K562 (cell line): ENCODE measurements around the gene GATAD1. TPM values are rescaled to one million over a fixed set of nuclear protein-coding genes. Genes with fewer than 3 reads are reported as not detected.

Source experiments
- ATAC-seq: fragments of 200-7000 bp; cut with Tn5 transposase; 3 replicates; pipeline ENCODE4 v1.9.1; 2020; ENCODE audit warnings: moderate library complexity
- BruUV-seq: library from RNA; stranded (reverse); fragments of 400-500 nt; replicated peaks from 2 replicates; lab custom pipeline; 2021; lab: Mats Ljungman, UMichigan
- CTCF ChIA-PET: fragments of 300-600 bp; formaldehyde crosslinking; extraction: SDS; loops from one replicate; lab custom pipeline; 2021; ENCODE audit warnings: low intra/inter-chr PET ratio; lab: Yijun Ruan, JAX
- POLR2A ChIA-PET: fragments of 300-600, 350-650 bp; sonication (Branson Sonifier 250); formaldehyde crosslinking; extraction: SDS; loops from one replicate; lab custom pipeline; 2021; ENCODE audit warnings: antibody characterized with exemption, inconsistent platforms; lab: Yijun Ruan, JAX
- DNase-seq, 4 experiments: peaks; one replicate each; pipeline versions ENCODE4 v3.0.0 to v3.0.0-alpha.2; 2011 to 2018; ENCODE audit warnings: low spot score in 3 of 4, mixed read lengths in 3 of 4; ENCODE audit errors: extremely low read depth in 1 of 4
- FAIRE-seq: peaks from 2 replicates; lab custom pipeline; 2011; peaks lifted over from hg19 to GRCh38; lab: Jason Lieb, UNC
- H2AFZ ChIP-seq: 2 replicates; pipeline ENCODE4 v1.6.0; 2011; ENCODE audit warnings: low read depth, low read length, control low read depth, inconsistent platforms
- H3K27ac ChIP-seq: fragments of 200-600 bp; 3 replicates; pipeline ENCODE4 v1.8.0; 2011; ENCODE audit warnings: low read depth, mild to moderate bottlenecking, control low read depth, inconsistent platforms, low read length, moderate library complexity, mixed read lengths; ENCODE audit errors: extremely low read depth
- H3K27me3 ChIP-seq, 2 experiments: fragments of 300-600 bp in 1 of 2; 2 replicates in 1 of 2; 3 replicates in 1 of 2; pipeline versions ENCODE4 v1.6.0 to v1.8.0; 2011; ENCODE audit warnings: inconsistent platforms in 2 of 2, low read length in 2 of 2, mild to moderate bottlenecking in 1 of 2, mixed read lengths in 1 of 2, moderate library complexity in 1 of 2; ENCODE audit not compliant: control insufficient read depth in 2 of 2, insufficient read depth in 2 of 2
- H3K36me3 ChIP-seq: fragments of 300-600 bp; 3 replicates; pipeline ENCODE4 v1.8.0; 2011; ENCODE audit warnings: mild to moderate bottlenecking, low read length, inconsistent platforms; ENCODE audit not compliant: control insufficient read depth, insufficient read depth
- H3K4me1 ChIP-seq, 2 experiments: fragments of 200-600 bp in 1 of 2; replicated peaks in 1 of 2; 2 replicates in 1 of 2; 3 replicates in 1 of 2; pipeline versions ENCODE4 v1.5.1 to v1.8.0; 2011; ENCODE audit warnings: inconsistent platforms in 2 of 2, low read length in 2 of 2, mild to moderate bottlenecking in 1 of 2, mixed read lengths in 1 of 2, moderate library complexity in 1 of 2; ENCODE audit not compliant: control insufficient read depth in 2 of 2, insufficient read depth in 2 of 2
- H3K4me2 ChIP-seq: 2 replicates; pipeline ENCODE4 v1.6.1; 2011; ENCODE audit warnings: low read length, control low read depth, inconsistent platforms, mixed read lengths; ENCODE audit not compliant: insufficient read depth
- H3K4me3 ChIP-seq: fragments of 200-600 bp; sonication (generic), shearing (Covaris generic); 2 replicates; pipeline ENCODE4 v1.5.1; 2016; ENCODE audit warnings: control low read depth, inconsistent platforms
- H3K79me2 ChIP-seq: fragments of 200-600 bp; 3 replicates; pipeline ENCODE4 v1.8.0; 2011; ENCODE audit warnings: low read length, inconsistent platforms; ENCODE audit not compliant: control insufficient read depth, insufficient read depth
- H3K9ac ChIP-seq, 2 experiments: 2 replicates each; pipeline versions ENCODE4 v1.6.0 to v1.6.1; 2011; ENCODE audit warnings: low read depth in 2 of 2, low read length in 2 of 2, control low read depth in 1 of 2, inconsistent platforms in 1 of 2, mild to moderate bottlenecking in 1 of 2, mixed read lengths in 1 of 2; ENCODE audit not compliant: insufficient read depth in 1 of 2
- H3K9me1 ChIP-seq: one replicate; pipeline ENCODE4 v1.6.0; 2011; ENCODE audit warnings: inconsistent platforms, mild to moderate bottlenecking, low read length, moderate library complexity; ENCODE audit not compliant: control insufficient read depth, insufficient read depth
- H3K9me3 ChIP-seq: replicated peaks from 2 replicates; pipeline ENCODE4 v1.5.1; 2011; ENCODE audit warnings: low read depth, low read length, inconsistent platforms; ENCODE audit not compliant: control insufficient read depth, insufficient read depth
- H4K20me1 ChIP-seq: replicated peaks from 2 replicates; pipeline ENCODE4 v1.6.1; 2011; ENCODE audit warnings: low read length, inconsistent platforms, mixed read lengths; ENCODE audit not compliant: control insufficient read depth, insufficient read depth
- C11orf30 ChIP-seq: fragments of 450-650 bp; IDR thresholded peaks from 2 replicates; pipeline ENCODE4 v1.6.1; 2016; ENCODE audit warnings: low read depth, mild to moderate bottlenecking
- CREB1 ChIP-seq, 2 experiments: sonication (generic) in 1 of 2; formaldehyde crosslinking in 1 of 2; IDR thresholded peaks; 2 replicates each; pipeline versions ENCODE4 v1.6.1 to v1.8.0; 2012 to 2022; ENCODE audit warnings: inconsistent platforms in 1 of 2, mild to moderate bottlenecking in 1 of 2, missing genetic modification reagents in 1 of 2, moderate library complexity in 1 of 2
- MAFF ChIP-seq: IDR thresholded peaks from 2 replicates; pipeline ENCODE4 v1.6.1; 2012; ENCODE audit warnings: low read length, improper control_type of control experiment
- MAFG ChIP-seq: fragments of 450-650 bp; conservative IDR thresholded peaks from 2 replicates; pipeline ENCODE4 v1.6.1; 2016; ENCODE audit warnings: missing genetic modification characterization, missing compliant biosample characterization
- MAFK ChIP-seq: IDR thresholded peaks from 2 replicates; pipeline ENCODE4 v1.6.1; 2011; ENCODE audit warnings: low read length, improper control_type of control experiment
- NR1H2 ChIP-seq: sonication (generic); formaldehyde crosslinking; IDR thresholded peaks from 2 replicates; pipeline ENCODE4 v1.4.0; 2020; ENCODE audit warnings: mild to moderate bottlenecking, missing genetic modification reagents
- POLR2H ChIP-seq: IDR thresholded peaks from 2 replicates; pipeline ENCODE4 v1.6.1; 2016; ENCODE audit warnings: missing genetic modification characterization, low read depth, mild to moderate bottlenecking, control low read depth, missing compliant biosample characterization, moderate library complexity
- SNRNP70 ChIP-seq: fragments of 200-400 bp; formaldehyde crosslinking; optimal IDR thresholded peaks from 2 replicates; pipeline ENCODE3; 2017; ENCODE audit warnings: low read depth, low read length
- ZBTB17 ChIP-seq: fragments of 450-650 bp; formaldehyde crosslinking; IDR thresholded peaks from 2 replicates; pipeline ENCODE4 v1.4.0; 2020; ENCODE audit warnings: mild to moderate bottlenecking
- ZNF316 ChIP-seq: fragments of 450-650 bp; IDR thresholded peaks from 2 replicates; pipeline ENCODE4 v1.6.1; 2016
- WGBS: fragments of 100-300 bp; shearing (Covaris generic); methylation state at CpG from one replicate; pipeline ENCODE4 v1.1.6; 2016; ENCODE audit warnings: low coverage, mixed read lengths; ENCODE audit not compliant: insufficient coverage; ENCODE audit errors: missing lambda C conversion rate; 5-methylcytosine and 5-hydroxymethylcytosine counted together
- in situ Hi-C: fragments of 300-500 bp; cut with MboI; formaldehyde crosslinking; loops from 4 replicates; pipeline ENCODE4 v1.15.0; 2018; ENCODE audit warnings: inconsistent platforms, mixed read lengths
- intact Hi-C: fragments of 100-400 bp; cut with micrococcal nuclease; formaldehyde crosslinking; loops from 2 replicates; pipeline ENCODE4 v1.14.2; 2022
- polyA plus RNA-seq, 8 experiments: library from polyadenylated mRNA; depleted of rRNA in 4 of 8; stranded (reverse) in 5 of 8; unstranded in 3 of 8; fragments of >200 nt; fragmentation: Nextera tagmentation in 2 of 8; fragmentation: Illumina TruSeq in 1 of 8; extraction: Ambion mirVana in 2 of 8; extraction: Trizol in 1 of 8; gene quantifications; 2 replicates each; pipeline versions ENCODE4 v1.2.1 to v1.2.3, GENCODE V29; 2011 to 2014; ENCODE audit warnings: inconsistent platforms in 1 of 8, missing spikeins in 1 of 8
- total RNA-seq, 7 experiments: library from RNA; depleted of rRNA in 6 of 7; stranded (reverse); fragments of >200 nt in 6 of 7; fragmentation: Illumina TruSeq in 2 of 7; extraction: Trizol in 2 of 7; gene quantifications; 2 replicates each; pipeline versions ENCODE4 v1.2.1 to v1.2.3, GENCODE V29; 2011 to 2021; ENCODE audit warnings: low replicate concordance in 1 of 7
- TF ChIP-seq, protein P1 (sequence below), 3 experiments: IDR thresholded peaks in 2 of 3; conservative IDR thresholded peaks in 1 of 3; 2 replicates each; pipeline ENCODE4 v1.5.1; 2011 to 2012; ENCODE audit warnings: low read length in 3 of 3, mild to moderate bottlenecking in 3 of 3, control low read depth in 2 of 3, improper control_type of control experiment in 1 of 3, inconsistent platforms in 1 of 3, low read depth in 1 of 3, mixed read lengths in 1 of 3, moderate library complexity in 1 of 3; ENCODE audit not compliant: insufficient read depth in 2 of 3
- TF ChIP-seq, protein P2 (sequence below): fragments of 450-650 bp; formaldehyde crosslinking; IDR thresholded peaks from 2 replicates; pipeline ENCODE4 v1.4.0; 2022; ENCODE audit warnings: missing genetic modification characterization

The GATAD1 gene
- total and polyA plus RNA-seq, 9 of the 15 experiments (the other 6 are each of a cell fraction or from before 2014, with no cell fraction given): 9.3 to 67.7 (median 34.3) TPM

DNA sequence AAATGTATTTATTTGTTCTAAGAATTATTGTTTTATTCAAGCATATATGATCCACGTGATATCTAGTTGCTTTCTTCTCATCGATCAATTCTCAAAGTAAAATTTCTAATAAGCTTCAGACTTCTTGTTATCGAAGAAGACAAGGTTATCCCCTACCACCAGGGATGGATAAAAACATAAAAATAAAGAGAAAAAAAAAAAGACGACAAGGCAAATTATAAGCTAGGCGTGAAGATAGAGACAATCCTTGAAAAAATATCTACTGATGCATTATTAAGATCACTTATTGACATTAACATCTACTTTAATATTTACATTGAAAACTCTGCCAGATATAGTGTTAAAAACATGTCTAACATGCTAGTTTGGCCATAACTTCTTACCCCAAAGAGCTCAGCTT lies 61.7 kb downstream of the GATAD1 start:
- H3K9me1 ChIP-seq: no peaks in the 10 kb centered on the region
- H3K4me2 ChIP-seq: no peak overlapping the region
- no TSS peak for BruUV-seq
- no peak for DNase-seq
- TF ChIP-seq ZNF316 (peak; percentile 88), NR1H2 (CRISPR knock-in tag) (no peak), POLR2H (0 out of 2 replicates have a peak, but pooled peaks have one; percentile 29), MAFF (peak; percentile 53), CREB1 (IDR thresholded peaks at IDR 0.05) (no peak), CREB1 (CRISPR knock-in tag; IDR thresholded peaks at IDR 0.05) (no peak), MAFK (peak; percentile 29; the same call in 1 of the 2 replicates), MAFG (tag) (peak; percentile 47; the same call in 1 of the 2 replicates), SNRNP70 (no peak), C11orf30 (peak; percentile 65; the same call in 1 of the 2 replicates), ZBTB17 (CRISPR knock-in tag) (no peak)
- TF ChIP-seq, protein P1, sequence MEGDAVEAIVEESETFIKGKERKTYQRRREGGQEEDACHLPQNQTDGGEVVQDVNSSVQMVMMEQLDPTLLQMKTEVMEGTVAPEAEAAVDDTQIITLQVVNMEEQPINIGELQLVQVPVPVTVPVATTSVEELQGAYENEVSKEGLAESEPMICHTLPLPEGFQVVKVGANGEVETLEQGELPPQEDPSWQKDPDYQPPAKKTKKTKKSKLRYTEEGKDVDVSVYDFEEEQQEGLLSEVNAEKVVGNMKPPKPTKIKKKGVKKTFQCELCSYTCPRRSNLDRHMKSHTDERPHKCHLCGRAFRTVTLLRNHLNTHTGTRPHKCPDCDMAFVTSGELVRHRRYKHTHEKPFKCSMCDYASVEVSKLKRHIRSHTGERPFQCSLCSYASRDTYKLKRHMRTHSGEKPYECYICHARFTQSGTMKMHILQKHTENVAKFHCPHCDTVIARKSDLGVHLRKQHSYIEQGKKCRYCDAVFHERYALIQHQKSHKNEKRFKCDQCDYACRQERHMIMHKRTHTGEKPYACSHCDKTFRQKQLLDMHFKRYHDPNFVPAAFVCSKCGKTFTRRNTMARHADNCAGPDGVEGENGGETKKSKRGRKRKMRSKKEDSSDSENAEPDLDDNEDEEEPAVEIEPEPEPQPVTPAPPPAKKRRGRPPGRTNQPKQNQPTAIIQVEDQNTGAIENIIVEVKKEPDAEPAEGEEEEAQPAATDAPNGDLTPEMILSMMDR (IDR thresholded peaks at IDR 0.05 in 2 of 3, conservative IDR thresholded peaks at IDR 0.05 in 1 of 3; ENCODE audit: insufficient read depth in 2 of 3, low read depth in 1 of 3, low read length in 3 of 3): no peak
- TF ChIP-seq, protein P2, sequence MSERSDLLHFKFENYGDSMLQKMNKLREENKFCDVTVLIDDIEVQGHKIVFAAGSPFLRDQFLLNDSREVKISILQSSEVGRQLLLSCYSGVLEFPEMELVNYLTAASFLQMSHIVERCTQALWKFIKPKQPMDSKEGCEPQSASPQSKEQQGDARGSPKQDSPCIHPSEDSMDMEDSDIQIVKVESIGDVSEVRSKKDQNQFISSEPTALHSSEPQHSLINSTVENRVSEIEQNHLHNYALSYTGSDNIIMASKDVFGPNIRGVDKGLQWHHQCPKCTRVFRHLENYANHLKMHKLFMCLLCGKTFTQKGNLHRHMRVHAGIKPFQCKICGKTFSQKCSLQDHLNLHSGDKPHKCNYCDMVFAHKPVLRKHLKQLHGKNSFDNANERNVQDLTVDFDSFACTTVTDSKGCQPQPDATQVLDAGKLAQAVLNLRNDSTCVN (CRISPR knock-in tag): no peak
- intact Hi-C loops (no loop called here), in situ Hi-C loops (no loop called here)
- peaks cover 6% of the 10 kb centered on the region; the same call in 1 of the 3 replicates for H3K36me3 ChIP-seq
- H3K79me2 ChIP-seq: no peaks in the 10 kb centered on the region
- H4K20me1 ChIP-seq: no peaks in the 10 kb centered on the region
- no peak for ATAC-seq
- ChIA-PET POLR2A (interaction anchor here (0.7 to 1.1 kb wide), 3 partner anchors 9 to 216 kb away, joined by 3 to 4 read pairs (median 4); partner anchors contain the start of gene RBM48), CTCF (no interaction called here)
- no peaks in the 10 kb centered on the region for H3K9me3 ChIP-seq
- H2AFZ ChIP-seq: no peak overlapping the region
- H3K27ac ChIP-seq: no peak overlapping the region
- no peak overlapping the region for H3K4me3 ChIP-seq
- H3K27me3 ChIP-seq: no peaks in the 10 kb centered on the region
- FAIRE-seq: no peak
- WGBS: 82% methylated on average over 5 of the region's 5 CpGs
- H3K9ac ChIP-seq: no peak overlapping the region
- H3K4me1 ChIP-seq: no peaks in the 10 kb centered on the region

Other genes with a start within 250 kb of the GATAD1 start
- 35.1 and 55.9 TPM in 2 replicates for gene KRIT1, start 201.6 kb upstream of the GATAD1 start, total RNA-seq (2014; rRNA removed)
- gene KRIT1, start 201.6 kb upstream of the GATAD1 start, total RNA-seq (2014; rRNA removed; fragmentation: Illumina TruSeq; extraction: Trizol): 71.6 and 80.8 TPM in 2 replicates
- 58.3 and 68.1 TPM in 2 replicates for gene KRIT1, start 201.6 kb upstream of the GATAD1 start, total RNA-seq (2015; rRNA removed; fragmentation: Illumina TruSeq; extraction: Trizol)
- gene KRIT1, start 201.6 kb upstream of the GATAD1 start, total RNA-seq (2021): 32.8 and 37.9 TPM in 2 replicates
- 65.8 and 81.4 TPM in 2 replicates for gene KRIT1, start 201.6 kb upstream of the GATAD1 start, polyA plus RNA-seq (2011; rRNA removed)
- gene KRIT1, start 201.6 kb upstream of the GATAD1 start, polyA plus RNA-seq (2014; fragmentation: Illumina TruSeq; extraction: Trizol): 67.4 and 69.1 TPM in 2 replicates
- 10 to 100 TPM; 21.5 to 21.7 TPM for gene KRIT1, start 201.6 kb upstream of the GATAD1 start, polyA plus RNA-seq (2014; fragmentation: Nextera tagmentation; extraction: Ambion mirVana)
- 51.1 and 58.1 TPM in 2 replicates for gene KRIT1, start 201.6 kb upstream of the GATAD1 start, polyA plus RNA-seq (2014; rRNA removed)
- 8.7 and 12.9 TPM in 2 replicates for gene ANKIB1, start 201.5 kb upstream of the GATAD1 start, total RNA-seq (2014; rRNA removed)
- gene ANKIB1, start 201.5 kb upstream of the GATAD1 start, total RNA-seq (2014; rRNA removed; fragmentation: Illumina TruSeq; extraction: Trizol): 21.6 and 26.5 TPM in 2 replicates
- gene ANKIB1, start 201.5 kb upstream of the GATAD1 start, total RNA-seq (2015; rRNA removed; fragmentation: Illumina TruSeq; extraction: Trizol): 18.8 and 19.0 TPM in 2 replicates
- 18.9 and 20.0 TPM in 2 replicates for gene ANKIB1, start 201.5 kb upstream of the GATAD1 start, total RNA-seq (2021)
- gene ANKIB1, start 201.5 kb upstream of the GATAD1 start, polyA plus RNA-seq (2011; rRNA removed): 19.4 and 25.2 TPM in 2 replicates
- 11.9 and 16.1 TPM in 2 replicates for gene ANKIB1, start 201.5 kb upstream of the GATAD1 start, polyA plus RNA-seq (2014; fragmentation: Illumina TruSeq; extraction: Trizol)
- 1 to 10 TPM; 5.9 to 7.4 TPM for gene ANKIB1, start 201.5 kb upstream of the GATAD1 start, polyA plus RNA-seq (2014; fragmentation: Nextera tagmentation; extraction: Ambion mirVana)
- gene ANKIB1, start 201.5 kb upstream of the GATAD1 start, polyA plus RNA-seq (2014; rRNA removed): 10.0 and 11.6 TPM in 2 replicates
- gene ERVW-1, start 30.5 kb downstream of the GATAD1 start, total RNA-seq (2014; rRNA removed): not detected in 2 replicates
- gene ERVW-1, start 30.5 kb downstream of the GATAD1 start, total RNA-seq (2014; rRNA removed; fragmentation: Illumina TruSeq; extraction: Trizol): not detected in 2 replicates
- gene ERVW-1, start 30.5 kb downstream of the GATAD1 start, total RNA-seq (2015; rRNA removed; fragmentation: Illumina TruSeq; extraction: Trizol): 0.04 TPM in 1 of 2 replicates, not detected in the other
- gene ERVW-1, start 30.5 kb downstream of the GATAD1 start, total RNA-seq (2021): not detected in 2 replicates
- gene ERVW-1, start 30.5 kb downstream of the GATAD1 start, polyA plus RNA-seq (2011; rRNA removed): not detected in 2 replicates
- not detected in 2 replicates for gene ERVW-1, start 30.5 kb downstream of the GATAD1 start, polyA plus RNA-seq (2014; fragmentation: Illumina TruSeq; extraction: Trizol)
- not detected for gene ERVW-1, start 30.5 kb downstream of the GATAD1 start, polyA plus RNA-seq (2014; fragmentation: Nextera tagmentation; extraction: Ambion mirVana)
- not detected in 2 replicates for gene ERVW-1, start 30.5 kb downstream of the GATAD1 start, polyA plus RNA-seq (2014; rRNA removed)
- 12.9 and 14.1 TPM in 2 replicates for gene PEX1, start 81.0 kb downstream of the GATAD1 start, total RNA-seq (2014; rRNA removed)
- gene PEX1, start 81.0 kb downstream of the GATAD1 start, total RNA-seq (2014; rRNA removed; fragmentation: Illumina TruSeq; extraction: Trizol): 30.2 TPM in 2 replicates
- 23.6 and 23.7 TPM in 2 replicates for gene PEX1, start 81.0 kb downstream of the GATAD1 start, total RNA-seq (2015; rRNA removed; fragmentation: Illumina TruSeq; extraction: Trizol)
- 15.6 and 20.0 TPM in 2 replicates for gene PEX1, start 81.0 kb downstream of the GATAD1 start, total RNA-seq (2021)
- gene PEX1, start 81.0 kb downstream of the GATAD1 start, polyA plus RNA-seq (2011; rRNA removed): 23.1 and 32.2 TPM in 2 replicates
- 21.0 and 26.2 TPM in 2 replicates for gene PEX1, start 81.0 kb downstream of the GATAD1 start, polyA plus RNA-seq (2014; fragmentation: Illumina TruSeq; extraction: Trizol)
- 10 to 100 TPM in 1 of 2 experiments, 1 to 10 TPM in 1; 9.4 to 10.3 TPM for gene PEX1, start 81.0 kb downstream of the GATAD1 start, polyA plus RNA-seq (2014; fragmentation: Nextera tagmentation; extraction: Ambion mirVana)
- gene PEX1, start 81.0 kb downstream of the GATAD1 start, polyA plus RNA-seq (2014; rRNA removed): 19.9 and 28.0 TPM in 2 replicates
- gene RBM48, start 81.3 kb downstream of the GATAD1 start, total RNA-seq (2014; rRNA removed): 9.9 and 10.8 TPM in 2 replicates
- gene RBM48, start 81.3 kb downstream of the GATAD1 start, total RNA-seq (2014; rRNA removed; fragmentation: Illumina TruSeq; extraction: Trizol): 16.8 and 18.5 TPM in 2 replicates
- 12.9 and 15.3 TPM in 2 replicates for gene RBM48, start 81.3 kb downstream of the GATAD1 start, total RNA-seq (2015; rRNA removed; fragmentation: Illumina TruSeq; extraction: Trizol)
- 13.1 and 13.8 TPM in 2 replicates for gene RBM48, start 81.3 kb downstream of the GATAD1 start, total RNA-seq (2021)
- gene RBM48, start 81.3 kb downstream of the GATAD1 start, polyA plus RNA-seq (2011; rRNA removed): 8.8 and 10.2 TPM in 2 replicates
- 16.7 and 19.0 TPM in 2 replicates for gene RBM48, start 81.3 kb downstream of the GATAD1 start, polyA plus RNA-seq (2014; fragmentation: Illumina TruSeq; extraction: Trizol)
- gene RBM48, start 81.3 kb downstream of the GATAD1 start, polyA plus RNA-seq (2014; fragmentation: Nextera tagmentation; extraction: Ambion mirVana): 10 to 100 TPM; 20.9 to 35.1 TPM
- gene RBM48, start 81.3 kb downstream of the GATAD1 start, polyA plus RNA-seq (2014; rRNA removed): 14.2 and 16.3 TPM in 2 replicates
- 22.4 and 80.3 TPM in 2 replicates for gene FAM133B, start 142.9 kb downstream of the GATAD1 start, total RNA-seq (2014; rRNA removed)
- 58.4 and 67.4 TPM in 2 replicates for gene FAM133B, start 142.9 kb downstream of the GATAD1 start, total RNA-seq (2014; rRNA removed; fragmentation: Illumina TruSeq; extraction: Trizol)
- 69.1 and 80.4 TPM in 2 replicates for gene FAM133B, start 142.9 kb downstream of the GATAD1 start, total RNA-seq (2015; rRNA removed; fragmentation: Illumina TruSeq; extraction: Trizol)
- 29.0 and 30.7 TPM in 2 replicates for gene FAM133B, start 142.9 kb downstream of the GATAD1 start, total RNA-seq (2021)
- 26.1 and 34.4 TPM in 2 replicates for gene FAM133B, start 142.9 kb downstream of the GATAD1 start, polyA plus RNA-seq (2011; rRNA removed)
- gene FAM133B, start 142.9 kb downstream of the GATAD1 start, polyA plus RNA-seq (2014; fragmentation: Illumina TruSeq; extraction: Trizol): 37.9 and 45.8 TPM in 2 replicates
- 10 to 100 TPM; 38.5 to 39.7 TPM for gene FAM133B, start 142.9 kb downstream of the GATAD1 start, polyA plus RNA-seq (2014; fragmentation: Nextera tagmentation; extraction: Ambion mirVana)
- 27.5 and 37.0 TPM in 2 replicates for gene FAM133B, start 142.9 kb downstream of the GATAD1 start, polyA plus RNA-seq (2014; rRNA removed)